GM23338 (cell line): Measurements from ENCODE around the gene IGSF9B.

ENCODE experiments used
- CREB1 ChIP-seq: fragments of 250-450 bp; sonication (Bioruptor Pico); IDR thresholded peaks from 2 replicates; pipeline ENCODE4 v1.5.0; 2020; ENCODE audit warnings: low read depth, mild to moderate bottlenecking, moderate library complexity
- EZH2 ChIP-seq: fragments of 200-600 bp; sonication (generic); IDR thresholded peaks from one replicate; pipeline ENCODE4 v1.8.0; 2017; ENCODE audit warnings: antibody characterized with exemption, mild to moderate bottlenecking, low read depth; ENCODE audit not compliant: unreplicated experiment
- EZH2phosphoT487 ChIP-seq: fragments of 200-600 bp; sonication (generic); IDR thresholded peaks from one replicate; pipeline ENCODE4 v1.8.1; 2018; ENCODE audit warnings: antibody characterized with exemption; ENCODE audit not compliant: unreplicated experiment
- JUNB ChIP-seq: IDR thresholded peaks from one replicate; pipeline ENCODE4 v1.6.1; 2016; ENCODE audit warnings: antibody characterized with exemption; ENCODE audit not compliant: unreplicated experiment
- POLR2AphosphoS5 ChIP-seq: IDR thresholded peaks from 2 replicates; pipeline ENCODE4 v1.6.1; 2016; ENCODE audit warnings: antibody characterized with exemption, low read depth
- STAT1 ChIP-seq: IDR thresholded peaks from one replicate; pipeline ENCODE4 v1.6.1; 2016; ENCODE audit warnings: antibody characterized with exemption; ENCODE audit not compliant: unreplicated experiment
- ZNF114 ChIP-seq: fragments of 250-450 bp; sonication (Bioruptor Pico); IDR thresholded peaks from 2 replicates; pipeline ENCODE4 v1.5.0; 2020; ENCODE audit warnings: mild to moderate bottlenecking, moderate library complexity
- ZNF331 ChIP-seq: fragments of 250-450 bp; sonication (Bioruptor Pico); IDR thresholded peaks from 2 replicates; pipeline ENCODE4 v1.5.0; 2020; ENCODE audit warnings: low read depth, mild to moderate bottlenecking, moderate library complexity
- TF ChIP-seq, protein P1 (sequence below), 2 experiments: fragments of 200-600 bp in 1 of 2; sonication (generic) in 1 of 2; conservative IDR thresholded peaks; 2 replicates each; pipeline versions ENCODE4 v1.5.1 to v1.6.1; 2016 to 2017; ENCODE audit warnings: antibody characterized with exemption in 2 of 2, low read depth in 2 of 2, mild to moderate bottlenecking in 2 of 2, moderate library complexity in 1 of 2
- TF ChIP-seq, protein P2 (sequence below): IDR thresholded peaks from one replicate; pipeline ENCODE4 v1.6.1; 2018; ENCODE audit warnings: antibody characterized with exemption; ENCODE audit not compliant: unreplicated experiment
- TF ChIP-seq, protein P3 (sequence below): fragments of 250-450 bp; sonication (Bioruptor Pico); IDR thresholded peaks from 2 replicates; pipeline ENCODE4 v1.5.0; 2020; ENCODE audit warnings: mild to moderate bottlenecking, moderate library complexity
- TF ChIP-seq, protein P4 (sequence below): IDR thresholded peaks from 2 replicates; pipeline ENCODE4 v1.6.1; 2016; ENCODE audit warnings: antibody characterized with exemption

DNA sequence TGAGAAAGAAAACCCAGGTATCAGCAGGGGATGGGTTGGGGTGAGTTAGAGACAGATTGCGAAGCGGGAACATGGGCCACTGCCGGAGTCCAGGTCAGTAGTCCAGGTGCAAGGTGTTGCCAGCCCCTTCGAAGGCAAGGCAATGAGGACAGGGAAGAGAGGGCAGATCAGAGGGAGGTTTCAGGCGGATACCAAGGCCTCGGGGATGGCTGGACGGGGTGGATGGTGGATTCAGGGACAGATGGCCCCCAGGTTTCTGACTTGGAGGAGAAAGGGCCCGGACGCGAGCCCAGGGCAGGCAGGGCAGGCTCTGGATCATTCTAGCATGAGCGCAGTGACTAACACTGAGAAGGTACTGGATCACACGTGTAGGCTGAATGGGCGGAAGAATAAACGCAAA lies 25.4 kb upstream of the IGSF9B start:
- TF ChIP-seq POLR2AphosphoS5 (no peak), EZH2phosphoT487 (no peak), JUNB (no peak), CREB1 (CRISPR knock-in tag) (no peak), EZH2 (no peak), ZNF331 (CRISPR knock-in tag) (no peak), ZNF114 (CRISPR knock-in tag) (no peak), STAT1 (no peak)
- TF ChIP-seq, protein P1, sequence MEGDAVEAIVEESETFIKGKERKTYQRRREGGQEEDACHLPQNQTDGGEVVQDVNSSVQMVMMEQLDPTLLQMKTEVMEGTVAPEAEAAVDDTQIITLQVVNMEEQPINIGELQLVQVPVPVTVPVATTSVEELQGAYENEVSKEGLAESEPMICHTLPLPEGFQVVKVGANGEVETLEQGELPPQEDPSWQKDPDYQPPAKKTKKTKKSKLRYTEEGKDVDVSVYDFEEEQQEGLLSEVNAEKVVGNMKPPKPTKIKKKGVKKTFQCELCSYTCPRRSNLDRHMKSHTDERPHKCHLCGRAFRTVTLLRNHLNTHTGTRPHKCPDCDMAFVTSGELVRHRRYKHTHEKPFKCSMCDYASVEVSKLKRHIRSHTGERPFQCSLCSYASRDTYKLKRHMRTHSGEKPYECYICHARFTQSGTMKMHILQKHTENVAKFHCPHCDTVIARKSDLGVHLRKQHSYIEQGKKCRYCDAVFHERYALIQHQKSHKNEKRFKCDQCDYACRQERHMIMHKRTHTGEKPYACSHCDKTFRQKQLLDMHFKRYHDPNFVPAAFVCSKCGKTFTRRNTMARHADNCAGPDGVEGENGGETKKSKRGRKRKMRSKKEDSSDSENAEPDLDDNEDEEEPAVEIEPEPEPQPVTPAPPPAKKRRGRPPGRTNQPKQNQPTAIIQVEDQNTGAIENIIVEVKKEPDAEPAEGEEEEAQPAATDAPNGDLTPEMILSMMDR (conservative IDR thresholded peaks at IDR 0.05; ENCODE audit: low read depth in 2 of 2): no peak
- TF ChIP-seq, protein P2, sequence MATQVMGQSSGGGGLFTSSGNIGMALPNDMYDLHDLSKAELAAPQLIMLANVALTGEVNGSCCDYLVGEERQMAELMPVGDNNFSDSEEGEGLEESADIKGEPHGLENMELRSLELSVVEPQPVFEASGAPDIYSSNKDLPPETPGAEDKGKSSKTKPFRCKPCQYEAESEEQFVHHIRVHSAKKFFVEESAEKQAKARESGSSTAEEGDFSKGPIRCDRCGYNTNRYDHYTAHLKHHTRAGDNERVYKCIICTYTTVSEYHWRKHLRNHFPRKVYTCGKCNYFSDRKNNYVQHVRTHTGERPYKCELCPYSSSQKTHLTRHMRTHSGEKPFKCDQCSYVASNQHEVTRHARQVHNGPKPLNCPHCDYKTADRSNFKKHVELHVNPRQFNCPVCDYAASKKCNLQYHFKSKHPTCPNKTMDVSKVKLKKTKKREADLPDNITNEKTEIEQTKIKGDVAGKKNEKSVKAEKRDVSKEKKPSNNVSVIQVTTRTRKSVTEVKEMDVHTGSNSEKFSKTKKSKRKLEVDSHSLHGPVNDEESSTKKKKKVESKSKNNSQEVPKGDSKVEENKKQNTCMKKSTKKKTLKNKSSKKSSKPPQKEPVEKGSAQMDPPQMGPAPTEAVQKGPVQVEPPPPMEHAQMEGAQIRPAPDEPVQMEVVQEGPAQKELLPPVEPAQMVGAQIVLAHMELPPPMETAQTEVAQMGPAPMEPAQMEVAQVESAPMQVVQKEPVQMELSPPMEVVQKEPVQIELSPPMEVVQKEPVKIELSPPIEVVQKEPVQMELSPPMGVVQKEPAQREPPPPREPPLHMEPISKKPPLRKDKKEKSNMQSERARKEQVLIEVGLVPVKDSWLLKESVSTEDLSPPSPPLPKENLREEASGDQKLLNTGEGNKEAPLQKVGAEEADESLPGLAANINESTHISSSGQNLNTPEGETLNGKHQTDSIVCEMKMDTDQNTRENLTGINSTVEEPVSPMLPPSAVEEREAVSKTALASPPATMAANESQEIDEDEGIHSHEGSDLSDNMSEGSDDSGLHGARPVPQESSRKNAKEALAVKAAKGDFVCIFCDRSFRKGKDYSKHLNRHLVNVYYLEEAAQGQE: no peak
- TF ChIP-seq, protein P3, sequence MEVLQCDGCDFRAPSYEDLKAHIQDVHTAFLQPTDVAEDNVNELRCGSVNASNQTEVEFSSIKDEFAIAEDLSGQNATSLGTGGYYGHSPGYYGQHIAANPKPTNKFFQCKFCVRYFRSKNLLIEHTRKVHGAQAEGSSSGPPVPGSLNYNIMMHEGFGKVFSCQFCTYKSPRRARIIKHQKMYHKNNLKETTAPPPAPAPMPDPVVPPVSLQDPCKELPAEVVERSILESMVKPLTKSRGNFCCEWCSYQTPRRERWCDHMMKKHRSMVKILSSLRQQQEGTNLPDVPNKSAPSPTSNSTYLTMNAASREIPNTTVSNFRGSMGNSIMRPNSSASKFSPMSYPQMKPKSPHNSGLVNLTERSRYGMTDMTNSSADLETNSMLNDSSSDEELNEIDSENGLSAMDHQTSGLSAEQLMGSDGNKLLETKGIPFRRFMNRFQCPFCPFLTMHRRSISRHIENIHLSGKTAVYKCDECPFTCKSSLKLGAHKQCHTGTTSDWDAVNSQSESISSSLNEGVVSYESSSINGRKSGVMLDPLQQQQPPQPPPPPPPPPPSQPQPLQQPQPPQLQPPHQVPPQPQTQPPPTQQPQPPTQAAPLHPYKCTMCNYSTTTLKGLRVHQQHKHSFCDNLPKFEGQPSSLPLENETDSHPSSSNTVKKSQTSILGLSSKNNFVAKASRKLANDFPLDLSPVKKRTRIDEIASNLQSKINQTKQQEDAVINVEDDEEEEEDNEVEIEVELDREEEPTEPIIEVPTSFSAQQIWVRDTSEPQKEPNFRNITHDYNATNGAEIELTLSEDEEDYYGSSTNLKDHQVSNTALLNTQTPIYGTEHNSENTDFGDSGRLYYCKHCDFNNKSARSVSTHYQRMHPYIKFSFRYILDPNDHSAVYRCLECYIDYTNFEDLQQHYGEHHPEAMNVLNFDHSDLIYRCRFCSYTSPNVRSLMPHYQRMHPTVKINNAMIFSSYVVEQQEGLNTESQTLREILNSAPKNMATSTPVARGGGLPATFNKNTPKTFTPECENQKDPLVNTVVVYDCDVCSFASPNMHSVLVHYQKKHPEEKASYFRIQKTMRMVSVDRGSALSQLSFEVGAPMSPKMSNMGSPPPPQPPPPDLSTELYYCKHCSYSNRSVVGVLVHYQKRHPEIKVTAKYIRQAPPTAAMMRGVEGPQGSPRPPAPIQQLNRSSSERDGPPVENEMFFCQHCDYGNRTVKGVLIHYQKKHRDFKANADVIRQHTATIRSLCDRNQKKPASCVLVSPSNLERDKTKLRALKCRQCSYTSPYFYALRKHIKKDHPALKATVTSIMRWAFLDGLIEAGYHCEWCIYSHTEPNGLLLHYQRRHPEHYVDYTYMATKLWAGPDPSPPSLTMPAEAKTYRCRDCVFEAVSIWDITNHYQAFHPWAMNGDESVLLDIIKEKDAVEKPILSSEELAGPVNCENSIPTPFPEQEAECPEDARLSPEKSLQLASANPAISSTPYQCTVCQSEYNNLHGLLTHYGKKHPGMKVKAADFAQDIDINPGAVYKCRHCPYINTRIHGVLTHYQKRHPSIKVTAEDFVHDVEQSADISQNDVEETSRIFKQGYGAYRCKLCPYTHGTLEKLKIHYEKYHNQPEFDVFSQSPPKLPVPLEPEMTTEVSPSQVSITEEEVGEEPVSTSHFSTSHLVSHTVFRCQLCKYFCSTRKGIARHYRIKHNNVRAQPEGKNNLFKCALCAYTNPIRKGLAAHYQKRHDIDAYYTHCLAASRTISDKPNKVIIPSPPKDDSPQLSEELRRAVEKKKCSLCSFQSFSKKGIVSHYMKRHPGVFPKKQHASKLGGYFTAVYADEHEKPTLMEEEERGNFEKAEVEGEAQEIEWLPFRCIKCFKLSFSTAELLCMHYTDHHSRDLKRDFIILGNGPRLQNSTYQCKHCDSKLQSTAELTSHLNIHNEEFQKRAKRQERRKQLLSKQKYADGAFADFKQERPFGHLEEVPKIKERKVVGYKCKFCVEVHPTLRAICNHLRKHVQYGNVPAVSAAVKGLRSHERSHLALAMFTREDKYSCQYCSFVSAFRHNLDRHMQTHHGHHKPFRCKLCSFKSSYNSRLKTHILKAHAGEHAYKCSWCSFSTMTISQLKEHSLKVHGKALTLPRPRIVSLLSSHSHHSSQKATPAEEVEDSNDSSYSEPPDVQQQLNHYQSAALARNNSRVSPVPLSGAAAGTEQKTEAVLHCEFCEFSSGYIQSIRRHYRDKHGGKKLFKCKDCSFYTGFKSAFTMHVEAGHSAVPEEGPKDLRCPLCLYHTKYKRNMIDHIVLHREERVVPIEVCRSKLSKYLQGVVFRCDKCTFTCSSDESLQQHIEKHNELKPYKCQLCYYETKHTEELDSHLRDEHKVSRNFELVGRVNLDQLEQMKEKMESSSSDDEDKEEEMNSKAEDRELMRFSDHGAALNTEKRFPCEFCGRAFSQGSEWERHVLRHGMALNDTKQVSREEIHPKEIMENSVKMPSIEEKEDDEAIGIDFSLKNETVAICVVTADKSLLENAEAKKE: no peak
- TF ChIP-seq, protein P4, sequence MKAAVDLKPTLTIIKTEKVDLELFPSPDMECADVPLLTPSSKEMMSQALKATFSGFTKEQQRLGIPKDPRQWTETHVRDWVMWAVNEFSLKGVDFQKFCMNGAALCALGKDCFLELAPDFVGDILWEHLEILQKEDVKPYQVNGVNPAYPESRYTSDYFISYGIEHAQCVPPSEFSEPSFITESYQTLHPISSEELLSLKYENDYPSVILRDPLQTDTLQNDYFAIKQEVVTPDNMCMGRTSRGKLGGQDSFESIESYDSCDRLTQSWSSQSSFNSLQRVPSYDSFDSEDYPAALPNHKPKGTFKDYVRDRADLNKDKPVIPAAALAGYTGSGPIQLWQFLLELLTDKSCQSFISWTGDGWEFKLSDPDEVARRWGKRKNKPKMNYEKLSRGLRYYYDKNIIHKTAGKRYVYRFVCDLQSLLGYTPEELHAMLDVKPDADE: no peak
